NCI-H69 (cell line): Measurements from ENCODE around the gene LAMB4.
"Not testable (repeated sequence)": the region's sequence is repeated elsewhere in the genome, so short reads cannot be mapped to it uniquely, and the experiment has no call there.

Experiments
- DNase-seq: peaks from one replicate; lab custom pipeline; 2025; lab: John Stamatoyannopoulos, UW

The LAMB4 gene

DNA sequence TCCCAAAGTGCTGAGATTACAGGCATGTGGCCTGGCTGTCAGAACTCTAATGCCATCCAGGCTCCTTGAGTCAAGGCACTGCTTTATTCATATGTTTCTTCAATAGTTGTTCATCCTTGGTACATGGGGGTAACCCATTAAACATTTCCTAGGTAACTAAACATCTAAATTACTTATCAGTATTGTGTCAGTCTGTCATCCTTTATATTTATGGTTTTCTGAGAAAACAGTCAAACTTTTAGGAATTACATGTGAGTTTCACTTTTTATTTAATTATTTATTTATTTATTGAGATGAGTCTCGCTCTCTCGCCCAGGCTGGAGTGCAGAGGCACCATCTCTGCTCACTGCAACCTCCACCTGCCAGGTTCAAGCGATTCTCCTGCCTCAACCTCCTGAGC is 81.7 kb downstream of the LAMB4 start:
- no peak for DNase-seq

- DNase-seq: peak; percentile 30
Observed at GRCh38 chr7:108046952-108047506, 83.1 kb downstream of the LAMB4 start.

DNA sequence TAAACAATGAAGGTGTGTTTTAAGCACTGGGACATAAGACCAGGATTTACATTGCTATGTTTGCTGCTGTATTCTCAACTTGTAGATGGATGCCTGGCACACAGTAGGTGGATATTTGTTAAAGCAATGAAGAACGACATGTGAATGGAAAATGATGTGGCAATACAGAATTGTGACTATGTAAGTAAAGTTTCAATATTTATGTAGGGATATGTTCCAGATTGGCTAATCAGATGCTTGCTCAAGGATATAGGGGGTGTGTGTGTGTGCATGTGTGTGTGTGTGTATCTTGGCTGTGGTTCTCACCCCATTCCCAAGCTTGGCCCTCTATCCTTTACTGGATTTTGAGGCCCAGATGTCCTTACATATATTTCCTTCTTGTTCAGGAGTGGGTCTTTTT is 84.5 kb downstream of the LAMB4 start:
- DNase-seq: no peak

- no peak for DNase-seq
Observed at GRCh38 chr7:108045154-108045553, 85.0 kb downstream of the LAMB4 start.

DNA sequence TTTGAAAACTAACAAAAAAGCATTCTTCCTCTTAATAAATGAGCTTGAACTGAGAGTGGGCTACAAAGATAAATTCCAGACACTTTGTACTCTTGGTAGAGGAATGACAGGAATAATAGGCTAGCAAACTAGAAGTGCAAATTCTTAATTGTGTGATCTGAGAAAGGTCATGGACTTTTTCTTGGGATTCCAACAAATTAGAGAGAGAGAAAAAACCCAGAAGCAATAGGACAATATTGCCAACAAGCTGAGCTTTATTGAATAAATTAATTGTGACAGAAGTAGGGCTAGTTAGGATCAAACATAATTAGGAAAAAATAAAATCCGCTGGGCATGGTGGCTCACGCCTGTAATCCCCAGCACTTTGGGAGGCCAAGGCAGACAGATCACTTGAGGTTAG is 85.8 kb downstream of the LAMB4 start:
- no peak for DNase-seq

DNA sequence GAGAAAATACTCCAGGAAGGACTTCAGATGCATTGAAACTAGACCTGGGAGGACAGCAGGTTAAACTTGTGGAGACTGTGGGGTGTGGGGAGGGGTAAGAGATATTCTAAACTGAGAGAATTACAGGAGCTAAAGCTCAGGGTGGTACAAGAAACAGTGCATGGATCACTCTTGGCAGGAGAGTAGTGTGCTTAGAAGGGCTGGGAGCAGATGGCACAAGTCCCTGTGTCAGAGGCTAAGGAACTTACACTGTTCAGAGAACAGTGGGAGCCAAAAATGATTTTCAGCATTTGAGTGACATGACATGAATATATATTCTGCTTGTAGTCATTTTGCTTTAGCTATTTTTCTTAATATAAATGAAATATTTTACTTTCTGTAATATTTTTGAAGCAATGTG is 91.2 kb downstream of the LAMB4 start:
- peak; percentile 36 for DNase-seq

DNA sequence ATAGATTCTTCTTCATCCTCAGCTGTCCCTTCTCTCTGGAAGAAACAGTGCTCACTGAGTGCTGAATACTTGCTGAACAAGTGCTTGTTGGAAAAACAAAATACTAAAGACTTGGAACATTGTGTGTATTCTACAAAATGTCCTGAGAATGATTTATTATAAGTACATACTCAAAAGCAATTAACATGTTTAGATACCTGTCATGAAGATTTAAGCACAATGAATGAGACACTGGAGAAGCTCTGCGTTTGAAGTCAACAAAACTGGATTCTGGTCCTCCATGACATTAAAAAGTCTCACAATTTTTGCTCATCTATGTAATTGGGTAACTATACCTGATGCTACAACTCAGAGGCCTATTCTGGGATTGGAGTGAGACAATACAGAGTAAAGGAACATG is 92.4 kb downstream of the LAMB4 start:
- DNase-seq: peak; percentile 47

DNA sequence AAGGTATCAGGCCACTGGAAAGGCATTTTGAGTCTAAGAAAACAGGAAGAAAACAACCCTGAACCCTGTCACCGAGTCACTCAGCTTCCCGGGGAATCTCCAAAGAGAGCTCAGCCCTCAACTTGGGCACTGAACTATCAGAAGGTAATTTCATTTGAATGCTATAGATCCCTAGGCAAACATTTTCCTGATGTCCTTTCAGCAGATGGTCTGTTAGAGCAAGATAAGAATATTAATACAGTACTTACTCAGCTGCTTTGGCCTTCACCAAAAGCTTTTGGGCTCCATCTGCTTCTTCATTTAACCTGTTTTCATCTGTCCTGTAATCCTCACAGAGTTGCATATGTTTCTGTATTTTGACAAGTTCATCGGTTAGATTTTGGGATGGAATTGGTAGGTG is 93.0 kb downstream of the LAMB4 start:
- DNase-seq: no peak

DNA sequence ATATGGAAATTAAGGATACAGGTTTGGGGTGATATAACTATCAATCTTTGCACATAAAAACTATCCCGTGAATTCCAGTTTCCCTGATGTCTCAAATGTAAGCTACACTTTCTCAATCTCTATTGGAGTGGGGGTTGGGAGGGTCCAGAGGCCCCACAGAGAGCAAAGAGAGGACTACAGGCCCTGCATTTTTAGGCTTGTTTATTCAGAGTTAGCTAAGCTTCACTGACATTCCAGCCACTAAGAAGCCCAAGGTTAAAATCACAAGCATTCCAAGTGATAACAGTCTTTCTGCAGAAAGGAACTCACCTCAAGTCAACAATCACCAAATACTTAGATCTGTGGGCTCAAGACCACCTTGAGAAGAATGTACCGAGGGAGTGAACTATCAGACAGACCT is 95.6 kb downstream of the LAMB4 start:
- no peak for DNase-seq

DNA sequence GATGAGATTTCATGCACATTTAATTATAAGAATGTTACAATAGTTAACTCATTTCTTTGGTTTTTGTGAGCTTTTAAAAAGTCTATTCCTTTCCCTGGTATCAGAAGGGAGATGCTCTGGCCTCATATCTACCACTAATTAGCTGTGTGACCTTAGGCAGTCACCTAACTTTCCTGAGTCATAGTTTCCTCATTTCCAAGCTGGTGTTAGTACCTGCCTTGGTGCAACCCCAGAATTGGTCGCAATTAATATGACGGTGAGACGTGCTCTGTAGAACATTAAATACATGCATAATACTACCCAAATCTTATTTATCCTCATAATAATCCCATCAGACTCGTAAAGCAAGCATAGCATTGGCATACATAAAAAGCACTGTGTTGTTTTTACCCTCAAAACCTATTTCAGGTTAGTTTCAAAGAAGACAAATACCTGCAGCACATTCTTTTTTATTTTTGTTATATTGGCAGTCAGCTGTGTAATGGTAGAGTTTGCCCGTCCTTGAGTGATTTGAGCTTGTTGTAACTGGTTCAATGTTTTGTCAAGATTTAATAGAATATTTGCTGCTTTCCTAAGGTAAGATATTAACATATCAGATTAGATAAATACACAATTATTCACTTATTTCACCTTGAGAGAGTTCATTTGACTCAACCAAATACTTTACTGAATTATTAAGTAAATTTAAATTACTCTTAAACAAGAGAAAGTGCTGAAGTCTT is 96.2 kb downstream of the LAMB4 start:
- no peak for DNase-seq

- not testable (repeated sequence) for DNase-seq
Observed at GRCh38 chr7:108033309-108033708, 96.9 kb downstream of the LAMB4 start.

GRCh38 chr7:108030516-108030915 is 99.6 kb downstream of the LAMB4 start:
- DNase-seq: no peak

DNA sequence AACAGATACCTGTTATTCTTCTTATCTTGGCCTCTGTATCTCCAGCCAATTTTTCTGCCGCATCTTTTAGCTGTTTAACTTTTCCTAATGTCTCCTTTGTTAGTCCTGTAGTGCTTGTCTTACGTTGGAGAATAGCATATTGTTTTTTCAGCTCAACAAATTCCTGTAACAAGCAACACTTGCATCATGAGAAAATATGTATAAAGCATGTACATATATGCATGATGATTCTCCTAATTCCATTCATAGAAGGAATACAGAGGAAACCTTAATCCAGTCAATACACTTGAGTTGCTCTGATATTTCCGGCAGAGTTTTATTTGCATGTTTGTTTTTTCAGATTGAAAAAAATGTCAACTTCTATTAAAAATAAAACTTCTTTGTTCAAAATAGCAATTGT is 101.1 kb downstream of the LAMB4 start:
- no peak for DNase-seq

DNA sequence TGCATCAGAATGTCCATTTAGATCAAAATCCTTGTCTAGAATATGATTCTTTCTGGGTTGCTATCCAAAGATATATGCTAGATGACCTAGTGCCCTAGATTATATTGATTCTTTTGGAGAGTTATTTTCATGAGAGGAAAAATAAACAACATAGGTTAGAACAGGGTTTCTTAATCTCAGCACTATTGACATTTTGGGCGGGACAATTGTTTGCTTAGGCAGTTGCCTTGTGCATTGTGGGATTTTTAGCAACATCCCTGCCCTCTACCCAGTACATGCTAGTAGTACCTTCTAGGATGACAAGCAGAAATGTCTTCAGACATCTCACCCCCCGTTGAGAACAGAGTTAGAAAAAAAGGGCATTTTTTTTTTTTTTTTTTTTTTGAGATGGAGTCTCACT is 102.0 kb downstream of the LAMB4 start:
- DNase-seq: peak; percentile 48

DNA sequence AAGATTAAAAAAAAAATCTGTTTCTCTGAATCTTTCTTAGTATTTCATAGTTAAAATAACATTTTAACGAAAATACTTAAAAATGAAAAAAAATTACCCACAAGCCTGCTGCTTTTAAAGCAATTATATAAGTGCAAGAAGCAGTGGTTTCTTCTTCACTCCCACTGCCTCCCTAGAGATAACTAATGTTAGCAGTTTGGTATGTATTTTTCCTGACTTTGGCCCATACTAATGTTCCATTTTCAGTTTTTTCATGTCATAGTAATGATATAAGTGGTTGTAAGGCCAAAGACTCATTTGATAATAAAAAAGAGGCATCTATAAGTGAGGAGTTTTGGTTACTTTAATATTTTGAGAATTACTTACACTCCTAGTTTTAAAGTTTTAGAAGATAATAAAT is 102.9 kb downstream of the LAMB4 start:
- DNase-seq: no peak

DNA sequence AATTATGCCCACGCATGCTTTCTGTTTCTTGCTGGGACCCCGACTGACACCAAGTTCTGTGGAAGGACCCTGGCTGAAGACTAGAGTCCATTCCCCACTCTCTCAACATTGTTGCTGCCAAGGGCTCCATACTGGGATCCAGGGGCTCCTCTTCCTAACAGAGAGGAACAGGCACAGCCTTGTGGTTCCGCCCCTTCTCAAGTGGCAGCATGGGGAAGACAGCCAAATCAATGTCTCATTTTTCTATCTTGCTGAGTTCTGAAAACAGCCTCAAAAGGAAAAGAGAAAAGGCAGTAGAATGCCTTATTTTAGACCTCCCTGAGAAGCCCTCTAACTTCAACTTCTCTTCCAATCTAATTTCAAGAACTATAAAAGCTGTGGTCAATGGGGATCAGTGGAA is 103.5 kb downstream of the LAMB4 start:
- DNase-seq: peak; percentile 21

DNA sequence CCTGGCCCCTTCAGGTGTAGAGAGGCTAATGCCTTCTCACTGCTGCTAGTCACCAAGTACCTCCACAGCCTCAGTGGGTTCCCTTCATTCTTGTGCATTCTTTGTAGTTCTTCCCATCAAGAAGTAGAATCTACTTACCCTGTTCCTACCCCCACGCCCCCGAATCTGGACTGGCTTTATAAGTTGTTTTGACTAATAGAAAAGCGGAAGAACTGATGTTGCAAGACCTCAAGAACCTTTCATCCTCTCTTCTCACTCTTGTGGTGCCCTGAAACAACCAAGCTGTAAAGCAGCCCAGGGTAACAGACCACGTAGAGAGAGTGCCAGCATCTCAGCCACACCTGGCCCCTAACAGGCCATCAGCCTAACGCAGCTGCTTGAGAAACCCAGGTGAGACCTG is 104.0 kb downstream of the LAMB4 start:
- no peak for DNase-seq

DNA sequence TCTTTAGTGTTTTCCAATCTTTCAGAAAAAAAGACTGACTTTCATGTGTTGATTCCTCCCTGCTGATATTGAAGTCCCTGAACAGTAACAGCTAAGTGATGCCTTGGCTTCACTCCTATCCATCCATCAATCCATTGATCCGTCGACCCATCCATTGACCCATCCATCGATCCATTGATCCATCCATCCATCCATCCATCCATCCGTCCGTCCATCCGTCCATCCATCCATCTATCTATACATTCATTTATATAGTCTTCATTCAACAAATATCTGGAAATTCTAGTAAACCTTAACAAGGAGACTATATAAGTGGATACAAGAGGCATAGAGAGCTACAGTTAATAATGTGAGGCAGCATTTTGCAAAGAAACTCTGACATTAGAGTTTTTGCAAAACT is 105.6 kb downstream of the LAMB4 start:
- no peak for DNase-seq

DNA sequence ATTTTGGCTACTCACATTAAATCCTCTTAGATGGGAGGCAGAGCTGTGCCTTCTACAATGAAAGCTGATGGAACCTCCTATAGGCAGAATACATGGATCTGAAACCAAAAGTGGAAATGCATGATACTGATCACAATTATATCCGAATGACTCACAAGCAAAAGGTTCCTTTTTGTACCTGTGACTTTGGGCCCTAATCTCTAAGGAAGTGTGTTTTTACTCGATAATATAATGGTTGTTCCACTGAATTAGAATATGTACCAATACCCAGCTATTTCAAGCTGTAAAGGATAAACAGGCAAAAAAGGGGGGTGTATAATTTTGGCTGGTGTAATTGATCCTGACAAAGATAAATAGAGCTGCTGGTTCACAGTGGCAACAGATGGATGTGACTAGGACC is 109.6 kb downstream of the LAMB4 start:
- peak; percentile 56 for DNase-seq

DNA sequence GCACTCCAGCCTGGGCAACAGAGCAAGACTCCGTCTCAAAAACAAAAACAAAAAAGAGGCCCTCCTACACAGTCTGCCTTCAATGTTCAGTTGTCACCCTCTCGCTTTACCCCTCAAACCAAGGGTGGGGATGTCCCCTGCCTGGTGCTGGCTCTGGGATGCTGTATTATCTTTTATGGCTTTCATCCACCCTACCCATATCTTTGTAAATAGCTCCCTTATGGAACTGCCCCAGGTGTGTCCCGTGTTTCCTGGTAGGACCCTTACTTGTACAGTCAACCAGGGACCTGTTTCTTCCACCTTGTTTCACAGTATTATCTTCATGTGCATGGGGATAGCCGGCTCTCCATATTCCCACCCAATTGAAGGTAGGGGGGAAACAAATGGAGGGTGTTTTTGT is 111.5 kb downstream of the LAMB4 start:
- no peak for DNase-seq

- DNase-seq: peak; percentile 75
Observed at GRCh38 chr7:108017776-108018151, 112.4 kb downstream of the LAMB4 start.

- peak; percentile 95 for DNase-seq
Observed at GRCh38 chr7:108016841-108017775, 113.1 kb downstream of the LAMB4 start.

GRCh38 chr7:108015740-108016139 is 114.4 kb downstream of the LAMB4 start:
- DNase-seq: no peak
